GM23338 (cell line): ENCODE measurements around the gene NLN. TPM values are rescaled to one million over a fixed set of nuclear protein-coding genes. Genes with fewer than 3 reads are reported as not detected.

ENCODE experiments used
- ATAC-seq: fragments of 200-7000 bp; cut with Tn5 transposase; 3 replicates; pipeline ENCODE4 v1.9.1; 2020
- DNase-seq: peaks from one replicate; pipeline ENCODE4 v3.0.0-alpha.2; 2015; ENCODE audit warnings: low spot score
- H2AFZ ChIP-seq: fragments of 200-600 bp; sonication (generic); 2 replicates; pipeline ENCODE4 v1.8.0; 2016; ENCODE audit warnings: antibody characterized with exemption, mild to moderate bottlenecking, moderate library complexity
- H3F3A ChIP-seq: fragments of 200-600 bp; sonication (generic); replicated peaks from 2 replicates; pipeline ENCODE4 v1.8.0; 2017; ENCODE audit warnings: antibody characterized with exemption, mixed run types, low read depth
- H3K27ac ChIP-seq: fragments of 200-600 bp; sonication (generic); 2 replicates; pipeline ENCODE4 v1.6.1; 2016; ENCODE audit warnings: low read depth
- H3K27me3 ChIP-seq: fragments of 200-600 bp; sonication (generic); 2 replicates; pipeline ENCODE4 v1.8.0; 2016; ENCODE audit warnings: mild to moderate bottlenecking, mixed run types, moderate library complexity; ENCODE audit not compliant: insufficient read depth
- H3K36me3 ChIP-seq: fragments of 200-600 bp; sonication (generic); 2 replicates; pipeline ENCODE4 v1.8.0; 2016; ENCODE audit warnings: mild to moderate bottlenecking; ENCODE audit not compliant: insufficient read depth
- H3K4me1 ChIP-seq: fragments of 200-600 bp; sonication (generic); 2 replicates; pipeline ENCODE4 v1.8.0; 2016; ENCODE audit warnings: mild to moderate bottlenecking, moderate library complexity; ENCODE audit not compliant: insufficient read depth
- H3K4me2 ChIP-seq: fragments of 200-600 bp; sonication (generic); 2 replicates; pipeline ENCODE4 v1.7.1; 2017; ENCODE audit warnings: mixed run types
- H3K4me3 ChIP-seq: fragments of 200-600 bp; sonication (generic); 2 replicates; pipeline ENCODE4 v1.6.1; 2016; ENCODE audit warnings: mixed run types
- H3K79me2 ChIP-seq: fragments of 200-600 bp; sonication (generic); replicated peaks from 2 replicates; pipeline ENCODE4 v1.8.0; 2017; ENCODE audit warnings: mild to moderate bottlenecking; ENCODE audit not compliant: insufficient read depth
- H3K9me2 ChIP-seq: fragments of 200-600 bp; sonication (generic); 2 replicates; pipeline ENCODE4 v1.8.0; 2017; ENCODE audit not compliant: insufficient read depth
- H4K20me1 ChIP-seq: fragments of 200-600 bp; sonication (generic); replicated peaks from 2 replicates; pipeline ENCODE4 v1.8.0; 2017; ENCODE audit warnings: mild to moderate bottlenecking; ENCODE audit not compliant: insufficient read depth
- H3K27ac Mint-ChIP-seq: 2 replicates; pipeline ENCODE4 v1.8.0; 2020; ENCODE audit warnings: inconsistent platforms, mild to moderate bottlenecking, moderate library complexity, mixed read lengths
- H3K27me3 Mint-ChIP-seq: 3 replicates; pipeline ENCODE4 v1.8.0; 2022; ENCODE audit warnings: low read depth, mild to moderate bottlenecking, moderate library complexity, mixed read lengths, inconsistent platforms; ENCODE audit not compliant: insufficient read depth, poor library complexity
- H3K36me3 Mint-ChIP-seq: 3 replicates; pipeline ENCODE4 v1.8.0; 2021; ENCODE audit warnings: low read depth, mild to moderate bottlenecking, inconsistent platforms, moderate library complexity, mixed read lengths
- H3K4me1 Mint-ChIP-seq: 3 replicates; pipeline ENCODE4 v1.8.0; 2020; ENCODE audit warnings: mild to moderate bottlenecking, inconsistent platforms, mixed read lengths
- H3K4me3 Mint-ChIP-seq: 3 replicates; pipeline ENCODE4 v1.8.0; 2021; ENCODE audit warnings: moderate library complexity, mild to moderate bottlenecking, inconsistent platforms, mixed read lengths
- H3K9me3 Mint-ChIP-seq: 3 replicates; pipeline ENCODE4 v1.8.0; 2020; ENCODE audit warnings: moderate library complexity, mild to moderate bottlenecking, inconsistent platforms, mixed read lengths
- CREB1 ChIP-seq: fragments of 250-450 bp; sonication (Bioruptor Pico); IDR thresholded peaks from 2 replicates; pipeline ENCODE4 v1.5.0; 2020; ENCODE audit warnings: low read depth, mild to moderate bottlenecking, moderate library complexity
- EZH2 ChIP-seq: fragments of 200-600 bp; sonication (generic); IDR thresholded peaks from one replicate; pipeline ENCODE4 v1.8.0; 2017; ENCODE audit warnings: antibody characterized with exemption, mild to moderate bottlenecking, low read depth; ENCODE audit not compliant: unreplicated experiment
- EZH2phosphoT487 ChIP-seq: fragments of 200-600 bp; sonication (generic); IDR thresholded peaks from one replicate; pipeline ENCODE4 v1.8.1; 2018; ENCODE audit warnings: antibody characterized with exemption; ENCODE audit not compliant: unreplicated experiment
- JUNB ChIP-seq: IDR thresholded peaks from one replicate; pipeline ENCODE4 v1.6.1; 2016; ENCODE audit warnings: antibody characterized with exemption; ENCODE audit not compliant: unreplicated experiment
- NANOG ChIP-seq: IDR thresholded peaks from 2 replicates; pipeline ENCODE4 v1.6.1; 2016; ENCODE audit warnings: antibody characterized with exemption, borderline replicate concordance
- POLR2AphosphoS5 ChIP-seq: IDR thresholded peaks from 2 replicates; pipeline ENCODE4 v1.6.1; 2016; ENCODE audit warnings: antibody characterized with exemption, low read depth
- STAT1 ChIP-seq: IDR thresholded peaks from one replicate; pipeline ENCODE4 v1.6.1; 2016; ENCODE audit warnings: antibody characterized with exemption; ENCODE audit not compliant: unreplicated experiment
- ZNF114 ChIP-seq: fragments of 250-450 bp; sonication (Bioruptor Pico); IDR thresholded peaks from 2 replicates; pipeline ENCODE4 v1.5.0; 2020; ENCODE audit warnings: mild to moderate bottlenecking, moderate library complexity
- ZNF331 ChIP-seq: fragments of 250-450 bp; sonication (Bioruptor Pico); IDR thresholded peaks from 2 replicates; pipeline ENCODE4 v1.5.0; 2020; ENCODE audit warnings: low read depth, mild to moderate bottlenecking, moderate library complexity
- polyA plus RNA-seq: library from polyadenylated mRNA; unstranded; fragments of >200 nt; fragmentation: Nextera tagmentation; extraction: Ambion mirVana; gene quantifications from 2 replicates; pipeline ENCODE4 v1.2.1, GENCODE V29; 2016
- total RNA-seq: library from RNA; depleted of rRNA; stranded (reverse); fragments of >200 nt; shearing (Covaris generic); gene quantifications from 2 replicates; pipeline ENCODE4 v1.2.3, GENCODE V29; 2014
- TF ChIP-seq, protein P1 (sequence below): fragments of 250-450 bp; sonication (Bioruptor Pico); IDR thresholded peaks from 2 replicates; pipeline ENCODE4 v1.5.0; 2020; ENCODE audit warnings: mild to moderate bottlenecking, moderate library complexity
- TF ChIP-seq, protein P2 (sequence below): IDR thresholded peaks from 2 replicates; pipeline ENCODE4 v1.6.1; 2016; ENCODE audit warnings: antibody characterized with exemption
- TF ChIP-seq, protein P3 (sequence below), 2 experiments: fragments of 200-600 bp in 1 of 2; sonication (generic) in 1 of 2; conservative IDR thresholded peaks; 2 replicates each; pipeline versions ENCODE4 v1.5.1 to v1.6.1; 2016 to 2017; ENCODE audit warnings: antibody characterized with exemption in 2 of 2, low read depth in 2 of 2, mild to moderate bottlenecking in 2 of 2, moderate library complexity in 1 of 2
- TF ChIP-seq, protein P4 (sequence below): IDR thresholded peaks from one replicate; pipeline ENCODE4 v1.6.1; 2018; ENCODE audit warnings: antibody characterized with exemption; ENCODE audit not compliant: unreplicated experiment

The NLN gene
- total and polyA plus RNA-seq, 2 experiments from 2014 or later, result 56.4 to 168 TPM

DNA sequence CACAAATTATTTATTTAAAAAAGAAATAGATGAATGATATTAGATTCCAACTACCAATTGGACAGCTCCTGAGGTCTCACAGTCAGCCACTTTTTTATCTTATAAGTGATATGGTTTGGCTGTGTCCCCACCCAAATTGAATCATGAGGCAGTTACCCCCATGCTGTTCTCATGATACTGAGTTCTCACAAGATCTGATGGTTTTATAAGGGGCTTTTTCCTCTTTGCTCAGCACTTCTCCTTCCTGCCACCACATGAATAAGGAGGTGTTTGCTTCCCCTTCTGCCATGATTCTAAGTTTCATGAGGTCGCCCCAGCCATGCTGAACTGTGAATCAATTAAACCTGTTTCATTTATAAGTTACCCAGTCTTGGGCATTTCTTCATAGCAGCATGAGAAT, 12.9 kb downstream of the NLN start:
- H3K27me3 Mint-ChIP-seq, result no peaks in the 10 kb centered on the region
- no peaks in the 10 kb centered on the region for H3K9me3 Mint-ChIP-seq
- peaks cover 8% of the 10 kb centered on the region; the same call in 2 of the 3 replicates for H3K36me3 Mint-ChIP-seq
- Histone ChIP-seq H3K4me2 (no peak overlapping the region), H3K4me3 (no peak overlapping the region), H3K4me1 (peaks cover 10% of the 10 kb centered on the region), H3K9me2 (no peaks in the 10 kb centered on the region), H3K79me2 (peaks cover 80% of the 10 kb centered on the region), H3K36me3 (peaks cover 4% of the 10 kb centered on the region; the same call in 1 of the 2 replicates), H4K20me1 (peaks cover 64% of the 10 kb centered on the region), H2AFZ (no peak overlapping the region), H3K27me3 (no peaks in the 10 kb centered on the region), H3K27ac (no peak overlapping the region), H3F3A (no peaks in the 10 kb centered on the region)
- ATAC-seq (no peak), DNase-seq (no peak)
- TF ChIP-seq, protein P1, sequence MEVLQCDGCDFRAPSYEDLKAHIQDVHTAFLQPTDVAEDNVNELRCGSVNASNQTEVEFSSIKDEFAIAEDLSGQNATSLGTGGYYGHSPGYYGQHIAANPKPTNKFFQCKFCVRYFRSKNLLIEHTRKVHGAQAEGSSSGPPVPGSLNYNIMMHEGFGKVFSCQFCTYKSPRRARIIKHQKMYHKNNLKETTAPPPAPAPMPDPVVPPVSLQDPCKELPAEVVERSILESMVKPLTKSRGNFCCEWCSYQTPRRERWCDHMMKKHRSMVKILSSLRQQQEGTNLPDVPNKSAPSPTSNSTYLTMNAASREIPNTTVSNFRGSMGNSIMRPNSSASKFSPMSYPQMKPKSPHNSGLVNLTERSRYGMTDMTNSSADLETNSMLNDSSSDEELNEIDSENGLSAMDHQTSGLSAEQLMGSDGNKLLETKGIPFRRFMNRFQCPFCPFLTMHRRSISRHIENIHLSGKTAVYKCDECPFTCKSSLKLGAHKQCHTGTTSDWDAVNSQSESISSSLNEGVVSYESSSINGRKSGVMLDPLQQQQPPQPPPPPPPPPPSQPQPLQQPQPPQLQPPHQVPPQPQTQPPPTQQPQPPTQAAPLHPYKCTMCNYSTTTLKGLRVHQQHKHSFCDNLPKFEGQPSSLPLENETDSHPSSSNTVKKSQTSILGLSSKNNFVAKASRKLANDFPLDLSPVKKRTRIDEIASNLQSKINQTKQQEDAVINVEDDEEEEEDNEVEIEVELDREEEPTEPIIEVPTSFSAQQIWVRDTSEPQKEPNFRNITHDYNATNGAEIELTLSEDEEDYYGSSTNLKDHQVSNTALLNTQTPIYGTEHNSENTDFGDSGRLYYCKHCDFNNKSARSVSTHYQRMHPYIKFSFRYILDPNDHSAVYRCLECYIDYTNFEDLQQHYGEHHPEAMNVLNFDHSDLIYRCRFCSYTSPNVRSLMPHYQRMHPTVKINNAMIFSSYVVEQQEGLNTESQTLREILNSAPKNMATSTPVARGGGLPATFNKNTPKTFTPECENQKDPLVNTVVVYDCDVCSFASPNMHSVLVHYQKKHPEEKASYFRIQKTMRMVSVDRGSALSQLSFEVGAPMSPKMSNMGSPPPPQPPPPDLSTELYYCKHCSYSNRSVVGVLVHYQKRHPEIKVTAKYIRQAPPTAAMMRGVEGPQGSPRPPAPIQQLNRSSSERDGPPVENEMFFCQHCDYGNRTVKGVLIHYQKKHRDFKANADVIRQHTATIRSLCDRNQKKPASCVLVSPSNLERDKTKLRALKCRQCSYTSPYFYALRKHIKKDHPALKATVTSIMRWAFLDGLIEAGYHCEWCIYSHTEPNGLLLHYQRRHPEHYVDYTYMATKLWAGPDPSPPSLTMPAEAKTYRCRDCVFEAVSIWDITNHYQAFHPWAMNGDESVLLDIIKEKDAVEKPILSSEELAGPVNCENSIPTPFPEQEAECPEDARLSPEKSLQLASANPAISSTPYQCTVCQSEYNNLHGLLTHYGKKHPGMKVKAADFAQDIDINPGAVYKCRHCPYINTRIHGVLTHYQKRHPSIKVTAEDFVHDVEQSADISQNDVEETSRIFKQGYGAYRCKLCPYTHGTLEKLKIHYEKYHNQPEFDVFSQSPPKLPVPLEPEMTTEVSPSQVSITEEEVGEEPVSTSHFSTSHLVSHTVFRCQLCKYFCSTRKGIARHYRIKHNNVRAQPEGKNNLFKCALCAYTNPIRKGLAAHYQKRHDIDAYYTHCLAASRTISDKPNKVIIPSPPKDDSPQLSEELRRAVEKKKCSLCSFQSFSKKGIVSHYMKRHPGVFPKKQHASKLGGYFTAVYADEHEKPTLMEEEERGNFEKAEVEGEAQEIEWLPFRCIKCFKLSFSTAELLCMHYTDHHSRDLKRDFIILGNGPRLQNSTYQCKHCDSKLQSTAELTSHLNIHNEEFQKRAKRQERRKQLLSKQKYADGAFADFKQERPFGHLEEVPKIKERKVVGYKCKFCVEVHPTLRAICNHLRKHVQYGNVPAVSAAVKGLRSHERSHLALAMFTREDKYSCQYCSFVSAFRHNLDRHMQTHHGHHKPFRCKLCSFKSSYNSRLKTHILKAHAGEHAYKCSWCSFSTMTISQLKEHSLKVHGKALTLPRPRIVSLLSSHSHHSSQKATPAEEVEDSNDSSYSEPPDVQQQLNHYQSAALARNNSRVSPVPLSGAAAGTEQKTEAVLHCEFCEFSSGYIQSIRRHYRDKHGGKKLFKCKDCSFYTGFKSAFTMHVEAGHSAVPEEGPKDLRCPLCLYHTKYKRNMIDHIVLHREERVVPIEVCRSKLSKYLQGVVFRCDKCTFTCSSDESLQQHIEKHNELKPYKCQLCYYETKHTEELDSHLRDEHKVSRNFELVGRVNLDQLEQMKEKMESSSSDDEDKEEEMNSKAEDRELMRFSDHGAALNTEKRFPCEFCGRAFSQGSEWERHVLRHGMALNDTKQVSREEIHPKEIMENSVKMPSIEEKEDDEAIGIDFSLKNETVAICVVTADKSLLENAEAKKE, result no peak
- no peak for TF ChIP-seq JUNB
- no peak for TF ChIP-seq CREB1
- TF ChIP-seq EZH2, result no peak
- no peak for TF ChIP-seq EZH2phosphoT487
- TF ChIP-seq STAT1, result no peak
- no peak for TF ChIP-seq ZNF331 (CRISPR knock-in tag)
- TF ChIP-seq, protein P2, sequence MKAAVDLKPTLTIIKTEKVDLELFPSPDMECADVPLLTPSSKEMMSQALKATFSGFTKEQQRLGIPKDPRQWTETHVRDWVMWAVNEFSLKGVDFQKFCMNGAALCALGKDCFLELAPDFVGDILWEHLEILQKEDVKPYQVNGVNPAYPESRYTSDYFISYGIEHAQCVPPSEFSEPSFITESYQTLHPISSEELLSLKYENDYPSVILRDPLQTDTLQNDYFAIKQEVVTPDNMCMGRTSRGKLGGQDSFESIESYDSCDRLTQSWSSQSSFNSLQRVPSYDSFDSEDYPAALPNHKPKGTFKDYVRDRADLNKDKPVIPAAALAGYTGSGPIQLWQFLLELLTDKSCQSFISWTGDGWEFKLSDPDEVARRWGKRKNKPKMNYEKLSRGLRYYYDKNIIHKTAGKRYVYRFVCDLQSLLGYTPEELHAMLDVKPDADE, result no peak
- TF ChIP-seq ZNF114 (CRISPR knock-in tag), result no peak
- no peak for TF ChIP-seq POLR2AphosphoS5
- no peak for TF ChIP-seq NANOG
- TF ChIP-seq, protein P3, sequence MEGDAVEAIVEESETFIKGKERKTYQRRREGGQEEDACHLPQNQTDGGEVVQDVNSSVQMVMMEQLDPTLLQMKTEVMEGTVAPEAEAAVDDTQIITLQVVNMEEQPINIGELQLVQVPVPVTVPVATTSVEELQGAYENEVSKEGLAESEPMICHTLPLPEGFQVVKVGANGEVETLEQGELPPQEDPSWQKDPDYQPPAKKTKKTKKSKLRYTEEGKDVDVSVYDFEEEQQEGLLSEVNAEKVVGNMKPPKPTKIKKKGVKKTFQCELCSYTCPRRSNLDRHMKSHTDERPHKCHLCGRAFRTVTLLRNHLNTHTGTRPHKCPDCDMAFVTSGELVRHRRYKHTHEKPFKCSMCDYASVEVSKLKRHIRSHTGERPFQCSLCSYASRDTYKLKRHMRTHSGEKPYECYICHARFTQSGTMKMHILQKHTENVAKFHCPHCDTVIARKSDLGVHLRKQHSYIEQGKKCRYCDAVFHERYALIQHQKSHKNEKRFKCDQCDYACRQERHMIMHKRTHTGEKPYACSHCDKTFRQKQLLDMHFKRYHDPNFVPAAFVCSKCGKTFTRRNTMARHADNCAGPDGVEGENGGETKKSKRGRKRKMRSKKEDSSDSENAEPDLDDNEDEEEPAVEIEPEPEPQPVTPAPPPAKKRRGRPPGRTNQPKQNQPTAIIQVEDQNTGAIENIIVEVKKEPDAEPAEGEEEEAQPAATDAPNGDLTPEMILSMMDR (conservative IDR thresholded peaks at IDR 0.05; ENCODE audit: low read depth in 2 of 2), result no peak
- TF ChIP-seq, protein P4, sequence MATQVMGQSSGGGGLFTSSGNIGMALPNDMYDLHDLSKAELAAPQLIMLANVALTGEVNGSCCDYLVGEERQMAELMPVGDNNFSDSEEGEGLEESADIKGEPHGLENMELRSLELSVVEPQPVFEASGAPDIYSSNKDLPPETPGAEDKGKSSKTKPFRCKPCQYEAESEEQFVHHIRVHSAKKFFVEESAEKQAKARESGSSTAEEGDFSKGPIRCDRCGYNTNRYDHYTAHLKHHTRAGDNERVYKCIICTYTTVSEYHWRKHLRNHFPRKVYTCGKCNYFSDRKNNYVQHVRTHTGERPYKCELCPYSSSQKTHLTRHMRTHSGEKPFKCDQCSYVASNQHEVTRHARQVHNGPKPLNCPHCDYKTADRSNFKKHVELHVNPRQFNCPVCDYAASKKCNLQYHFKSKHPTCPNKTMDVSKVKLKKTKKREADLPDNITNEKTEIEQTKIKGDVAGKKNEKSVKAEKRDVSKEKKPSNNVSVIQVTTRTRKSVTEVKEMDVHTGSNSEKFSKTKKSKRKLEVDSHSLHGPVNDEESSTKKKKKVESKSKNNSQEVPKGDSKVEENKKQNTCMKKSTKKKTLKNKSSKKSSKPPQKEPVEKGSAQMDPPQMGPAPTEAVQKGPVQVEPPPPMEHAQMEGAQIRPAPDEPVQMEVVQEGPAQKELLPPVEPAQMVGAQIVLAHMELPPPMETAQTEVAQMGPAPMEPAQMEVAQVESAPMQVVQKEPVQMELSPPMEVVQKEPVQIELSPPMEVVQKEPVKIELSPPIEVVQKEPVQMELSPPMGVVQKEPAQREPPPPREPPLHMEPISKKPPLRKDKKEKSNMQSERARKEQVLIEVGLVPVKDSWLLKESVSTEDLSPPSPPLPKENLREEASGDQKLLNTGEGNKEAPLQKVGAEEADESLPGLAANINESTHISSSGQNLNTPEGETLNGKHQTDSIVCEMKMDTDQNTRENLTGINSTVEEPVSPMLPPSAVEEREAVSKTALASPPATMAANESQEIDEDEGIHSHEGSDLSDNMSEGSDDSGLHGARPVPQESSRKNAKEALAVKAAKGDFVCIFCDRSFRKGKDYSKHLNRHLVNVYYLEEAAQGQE, result no peak
- no peak overlapping the region for H3K27ac Mint-ChIP-seq
- peaks cover 25% of the 10 kb centered on the region for H3K4me1 Mint-ChIP-seq
- H3K4me3 Mint-ChIP-seq, result no peak overlapping the region
